ENCODE results near the gene ANKS3. TPM values are rescaled to one million over a fixed set of nuclear protein-coding genes. Genes with fewer than 3 reads are reported as not detected.

The ANKS3 gene
- total and polyA plus RNA-seq, 10 of the 15 experiments (the other 5 are each of a cell fraction or from before 2014, with no cell fraction given), result 0.29 to 14.2 (median 8.5) TPM

DNA sequence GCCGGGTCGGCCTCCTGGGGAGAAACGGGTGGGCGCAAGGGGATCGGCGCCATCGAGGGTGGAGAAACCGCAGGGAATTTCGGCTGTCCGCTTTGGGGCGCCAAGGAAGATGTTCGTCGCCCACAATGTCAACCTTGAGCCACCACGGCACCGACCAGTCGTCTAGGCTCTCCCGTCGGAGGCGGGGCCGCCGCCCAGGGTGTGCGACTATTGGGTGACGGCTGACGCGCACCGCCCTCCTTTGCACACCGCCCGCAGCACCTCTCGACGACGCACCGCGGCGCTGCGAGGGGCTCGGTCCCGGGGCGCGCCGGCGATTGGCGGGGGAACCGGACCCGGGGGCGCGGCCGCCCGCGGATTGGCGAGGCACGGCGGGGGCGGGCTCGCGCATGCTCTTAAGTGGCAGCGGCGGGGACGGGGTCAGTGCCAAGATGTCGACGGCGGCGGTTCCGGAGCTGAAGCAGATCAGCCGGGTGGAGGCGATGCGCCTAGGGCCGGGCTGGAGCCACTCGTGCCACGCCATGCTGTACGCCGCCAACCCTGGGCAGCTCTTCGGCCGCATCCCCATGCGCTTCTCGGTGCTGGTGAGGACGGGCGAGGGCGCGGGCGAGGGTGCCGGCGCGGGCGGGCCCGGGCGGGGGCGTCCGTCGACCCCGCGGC lies 40.6 kb downstream of the ANKS3 start, which contains the start of gene NUDT16L1 (continued):
- TF ChIP-seq CHD4 (IDR thresholded peaks at IDR 0.05), result no peak
- peak; percentile 65; the same call in 1 of the 2 replicates for TF ChIP-seq CREB1 (IDR thresholded peaks at IDR 0.05; ENCODE audit: low read depth)
- TF ChIP-seq POLR2AphosphoS5 (IDR thresholded peaks at IDR 0.05; ENCODE audit: low read length), result peak; percentile 95
- TF ChIP-seq YBX1 (IDR thresholded peaks at IDR 0.05), result no peak
- TF ChIP-seq SUPT20H (IDR thresholded peaks at IDR 0.05; ENCODE audit: borderline replicate concordance, control insufficient read depth, low read depth, low read length), result no peak
- peak; percentile 45; the same call in 1 of the 2 replicates for TF ChIP-seq RUNX3 (IDR thresholded peaks at IDR 0.05; ENCODE audit: low read length)
- TF ChIP-seq SMARCA5 (IDR thresholded peaks at IDR 0.05), result peak; percentile 70; the same call in 1 of the 2 replicates
- TF ChIP-seq, protein P1, sequence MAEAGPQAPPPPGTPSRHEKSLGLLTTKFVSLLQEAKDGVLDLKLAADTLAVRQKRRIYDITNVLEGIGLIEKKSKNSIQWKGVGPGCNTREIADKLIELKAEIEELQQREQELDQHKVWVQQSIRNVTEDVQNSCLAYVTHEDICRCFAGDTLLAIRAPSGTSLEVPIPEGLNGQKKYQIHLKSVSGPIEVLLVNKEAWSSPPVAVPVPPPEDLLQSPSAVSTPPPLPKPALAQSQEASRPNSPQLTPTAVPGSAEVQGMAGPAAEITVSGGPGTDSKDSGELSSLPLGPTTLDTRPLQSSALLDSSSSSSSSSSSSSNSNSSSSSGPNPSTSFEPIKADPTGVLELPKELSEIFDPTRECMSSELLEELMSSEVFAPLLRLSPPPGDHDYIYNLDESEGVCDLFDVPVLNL (IDR thresholded peaks at IDR 0.05; ENCODE audit: low read depth, low read length), result no peak
- TF ChIP-seq, protein P2, sequence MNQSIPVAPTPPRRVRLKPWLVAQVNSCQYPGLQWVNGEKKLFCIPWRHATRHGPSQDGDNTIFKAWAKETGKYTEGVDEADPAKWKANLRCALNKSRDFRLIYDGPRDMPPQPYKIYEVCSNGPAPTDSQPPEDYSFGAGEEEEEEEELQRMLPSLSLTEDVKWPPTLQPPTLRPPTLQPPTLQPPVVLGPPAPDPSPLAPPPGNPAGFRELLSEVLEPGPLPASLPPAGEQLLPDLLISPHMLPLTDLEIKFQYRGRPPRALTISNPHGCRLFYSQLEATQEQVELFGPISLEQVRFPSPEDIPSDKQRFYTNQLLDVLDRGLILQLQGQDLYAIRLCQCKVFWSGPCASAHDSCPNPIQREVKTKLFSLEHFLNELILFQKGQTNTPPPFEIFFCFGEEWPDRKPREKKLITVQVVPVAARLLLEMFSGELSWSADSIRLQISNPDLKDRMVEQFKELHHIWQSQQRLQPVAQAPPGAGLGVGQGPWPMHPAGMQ (IDR thresholded peaks at IDR 0.05; ENCODE audit: borderline replicate concordance), result no peak
- TF ChIP-seq, protein P3, sequence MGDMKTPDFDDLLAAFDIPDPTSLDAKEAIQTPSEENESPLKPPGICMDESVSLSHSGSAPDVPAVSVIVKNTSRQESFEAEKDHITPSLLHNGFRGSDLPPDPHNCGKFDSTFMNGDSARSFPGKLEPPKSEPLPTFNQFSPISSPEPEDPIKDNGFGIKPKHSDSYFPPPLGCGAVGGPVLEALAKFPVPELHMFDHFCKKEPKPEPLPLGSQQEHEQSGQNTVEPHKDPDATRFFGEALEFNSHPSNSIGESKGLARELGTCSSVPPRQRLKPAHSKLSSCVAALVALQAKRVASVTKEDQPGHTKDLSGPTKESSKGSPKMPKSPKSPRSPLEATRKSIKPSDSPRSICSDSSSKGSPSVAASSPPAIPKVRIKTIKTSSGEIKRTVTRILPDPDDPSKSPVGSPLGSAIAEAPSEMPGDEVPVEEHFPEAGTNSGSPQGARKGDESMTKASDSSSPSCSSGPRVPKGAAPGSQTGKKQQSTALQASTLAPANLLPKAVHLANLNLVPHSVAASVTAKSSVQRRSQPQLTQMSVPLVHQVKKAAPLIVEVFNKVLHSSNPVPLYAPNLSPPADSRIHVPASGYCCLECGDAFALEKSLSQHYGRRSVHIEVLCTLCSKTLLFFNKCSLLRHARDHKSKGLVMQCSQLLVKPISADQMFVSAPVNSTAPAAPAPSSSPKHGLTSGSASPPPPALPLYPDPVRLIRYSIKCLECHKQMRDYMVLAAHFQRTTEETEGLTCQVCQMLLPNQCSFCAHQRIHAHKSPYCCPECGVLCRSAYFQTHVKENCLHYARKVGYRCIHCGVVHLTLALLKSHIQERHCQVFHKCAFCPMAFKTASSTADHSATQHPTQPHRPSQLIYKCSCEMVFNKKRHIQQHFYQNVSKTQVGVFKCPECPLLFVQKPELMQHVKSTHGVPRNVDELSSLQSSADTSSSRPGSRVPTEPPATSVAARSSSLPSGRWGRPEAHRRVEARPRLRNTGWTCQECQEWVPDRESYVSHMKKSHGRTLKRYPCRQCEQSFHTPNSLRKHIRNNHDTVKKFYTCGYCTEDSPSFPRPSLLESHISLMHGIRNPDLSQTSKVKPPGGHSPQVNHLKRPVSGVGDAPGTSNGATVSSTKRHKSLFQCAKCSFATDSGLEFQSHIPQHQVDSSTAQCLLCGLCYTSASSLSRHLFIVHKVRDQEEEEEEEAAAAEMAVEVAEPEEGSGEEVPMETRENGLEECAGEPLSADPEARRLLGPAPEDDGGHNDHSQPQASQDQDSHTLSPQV (IDR thresholded peaks at IDR 0.05), result no peak
- no peak for TF ChIP-seq KAT2A (conservative IDR thresholded peaks at IDR 0.05; ENCODE audit: control insufficient read depth, low read depth, low read length)
- TF ChIP-seq, protein P4, sequence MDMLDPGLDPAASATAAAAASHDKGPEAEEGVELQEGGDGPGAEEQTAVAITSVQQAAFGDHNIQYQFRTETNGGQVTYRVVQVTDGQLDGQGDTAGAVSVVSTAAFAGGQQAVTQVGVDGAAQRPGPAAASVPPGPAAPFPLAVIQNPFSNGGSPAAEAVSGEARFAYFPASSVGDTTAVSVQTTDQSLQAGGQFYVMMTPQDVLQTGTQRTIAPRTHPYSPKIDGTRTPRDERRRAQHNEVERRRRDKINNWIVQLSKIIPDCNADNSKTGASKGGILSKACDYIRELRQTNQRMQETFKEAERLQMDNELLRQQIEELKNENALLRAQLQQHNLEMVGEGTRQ (IDR thresholded peaks at IDR 0.05; ENCODE audit: borderline replicate concordance, low read depth, low read length), result no peak
- TF ChIP-seq ZNF274 (IDR thresholded peaks at IDR 0.05; ENCODE audit: insufficient read depth, insufficient read length), result no peak
- TF ChIP-seq CREM (IDR thresholded peaks at IDR 0.05; ENCODE audit: low read depth), result peak; percentile 74
- TF ChIP-seq PAX8 (IDR thresholded peaks at IDR 0.05), result no peak
- TF ChIP-seq NR2C1 (IDR thresholded peaks at IDR 0.05), result peak; percentile 72
- TF ChIP-seq TCF3 (IDR thresholded peaks at IDR 0.05; ENCODE audit: borderline replicate concordance, insufficient read depth, low read depth, low read length), result 0 out of 2 replicates have a peak, but pooled peaks have one; percentile 33
- TF ChIP-seq, protein P5, sequence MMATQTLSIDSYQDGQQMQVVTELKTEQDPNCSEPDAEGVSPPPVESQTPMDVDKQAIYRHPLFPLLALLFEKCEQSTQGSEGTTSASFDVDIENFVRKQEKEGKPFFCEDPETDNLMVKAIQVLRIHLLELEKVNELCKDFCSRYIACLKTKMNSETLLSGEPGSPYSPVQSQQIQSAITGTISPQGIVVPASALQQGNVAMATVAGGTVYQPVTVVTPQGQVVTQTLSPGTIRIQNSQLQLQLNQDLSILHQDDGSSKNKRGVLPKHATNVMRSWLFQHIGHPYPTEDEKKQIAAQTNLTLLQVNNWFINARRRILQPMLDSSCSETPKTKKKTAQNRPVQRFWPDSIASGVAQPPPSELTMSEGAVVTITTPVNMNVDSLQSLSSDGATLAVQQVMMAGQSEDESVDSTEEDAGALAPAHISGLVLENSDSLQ (IDR thresholded peaks at IDR 0.05), result peak; percentile 73
- peak; percentile 75 for TF ChIP-seq CHD2 (IDR thresholded peaks at IDR 0.05; ENCODE audit: borderline replicate concordance, low read depth, low read length)
- peak; percentile 65; the same call in 1 of the 2 replicates for TF ChIP-seq IKZF1 (conservative IDR thresholded peaks at IDR 0.05)
- TF ChIP-seq SPI1 (IDR thresholded peaks at IDR 0.05; ENCODE audit: borderline replicate concordance, insufficient read depth, low read depth, low read length), result no peak
- no peak for TF ChIP-seq IRF4 (IDR thresholded peaks at IDR 0.05; ENCODE audit: low read depth, low read length)
- TF ChIP-seq EGR1 (IDR thresholded peaks at IDR 0.05; ENCODE audit: borderline replicate concordance in 1 of 2, low read depth in 2 of 2, low read length in 2 of 2), result peak in 1 of 2 experiments; percentile 77; a peak in 2 of 3 replicates
